HFFc6 (cell line): Measurements from ENCODE around the gene ZDHHC11. TPM values are rescaled to one million over a fixed set of nuclear protein-coding genes. Genes with fewer than 3 reads are reported as not detected.

ENCODE experiments used
- DNase-seq: peaks from one replicate; pipeline ENCODE4 v3.0.0-alpha.2; 2018
- H3K27ac Mint-ChIP-seq: 2 replicates; pipeline ENCODE4 v1.8.0; 2020; ENCODE audit warnings: mild to moderate bottlenecking, mixed read lengths
- H3K27me3 Mint-ChIP-seq: 2 replicates; pipeline ENCODE4 v1.8.0; 2021; ENCODE audit warnings: mild to moderate bottlenecking, moderate library complexity, mixed read lengths; ENCODE audit not compliant: insufficient read depth
- H3K36me3 Mint-ChIP-seq: 2 replicates; pipeline ENCODE4 v1.8.0; 2021; ENCODE audit warnings: low read depth, mixed read lengths
- H3K4me1 Mint-ChIP-seq: 2 replicates; pipeline ENCODE4 v1.8.0; 2020; ENCODE audit warnings: low read depth, mixed read lengths
- H3K4me3 Mint-ChIP-seq: 2 replicates; pipeline ENCODE4 v1.8.0; 2020; ENCODE audit warnings: mild to moderate bottlenecking, moderate library complexity, mixed read lengths
- H3K9me3 Mint-ChIP-seq: 2 replicates; pipeline ENCODE4 v1.8.0; 2020; ENCODE audit warnings: mild to moderate bottlenecking, mixed read lengths
- total RNA-seq, 6 experiments: library from RNA; stranded (reverse); fragmentation: NEBNext Ultra II Directional; extraction: Animal tissue kit (Norgen Biotek cat#: 25700); gene quantifications; 2 replicates in 1 of 6; 3 replicates in 5 of 6; pipeline ENCODE4 v1.2.3, GENCODE V29; 2021
- TF ChIP-seq, protein P1 (sequence below): fragments of 200-600 bp; sonication (generic); IDR thresholded peaks from 2 replicates; pipeline ENCODE4 v1.5.0; 2021; ENCODE audit warnings: antibody characterized with exemption, mild to moderate bottlenecking

Gene ZDHHC11
- total RNA-seq, 6 experiments from 2014 or later = 1.3 to 4.2 (median 1.8) TPM

GRCh38 chr5:864492-865167 is 13.8 kb upstream of the ZDHHC11 start:
- peaks cover 26% of the 10 kb centered on the region for H3K36me3 Mint-ChIP-seq
- H3K27ac Mint-ChIP-seq = no peak overlapping the region
- H3K4me1 Mint-ChIP-seq = peaks cover 8% of the 10 kb centered on the region; the same call in 1 of the 2 replicates
- H3K27me3 Mint-ChIP-seq = no peaks in the 10 kb centered on the region
- no peak for DNase-seq
- TF ChIP-seq, protein P1, sequence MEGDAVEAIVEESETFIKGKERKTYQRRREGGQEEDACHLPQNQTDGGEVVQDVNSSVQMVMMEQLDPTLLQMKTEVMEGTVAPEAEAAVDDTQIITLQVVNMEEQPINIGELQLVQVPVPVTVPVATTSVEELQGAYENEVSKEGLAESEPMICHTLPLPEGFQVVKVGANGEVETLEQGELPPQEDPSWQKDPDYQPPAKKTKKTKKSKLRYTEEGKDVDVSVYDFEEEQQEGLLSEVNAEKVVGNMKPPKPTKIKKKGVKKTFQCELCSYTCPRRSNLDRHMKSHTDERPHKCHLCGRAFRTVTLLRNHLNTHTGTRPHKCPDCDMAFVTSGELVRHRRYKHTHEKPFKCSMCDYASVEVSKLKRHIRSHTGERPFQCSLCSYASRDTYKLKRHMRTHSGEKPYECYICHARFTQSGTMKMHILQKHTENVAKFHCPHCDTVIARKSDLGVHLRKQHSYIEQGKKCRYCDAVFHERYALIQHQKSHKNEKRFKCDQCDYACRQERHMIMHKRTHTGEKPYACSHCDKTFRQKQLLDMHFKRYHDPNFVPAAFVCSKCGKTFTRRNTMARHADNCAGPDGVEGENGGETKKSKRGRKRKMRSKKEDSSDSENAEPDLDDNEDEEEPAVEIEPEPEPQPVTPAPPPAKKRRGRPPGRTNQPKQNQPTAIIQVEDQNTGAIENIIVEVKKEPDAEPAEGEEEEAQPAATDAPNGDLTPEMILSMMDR = no peak
- H3K9me3 Mint-ChIP-seq = no peaks in the 10 kb centered on the region
- H3K4me3 Mint-ChIP-seq = no peak overlapping the region

- Mint-ChIP-seq H3K36me3 (peaks cover 18% of the 10 kb centered on the region), H3K27me3 (no peaks in the 10 kb centered on the region), H3K4me1 (peaks cover 8% of the 10 kb centered on the region; the same call in 1 of the 2 replicates), H3K4me3 (no peak overlapping the region), H3K27ac (no peak overlapping the region; the same call in 1 of the 2 replicates), H3K9me3 (no peaks in the 10 kb centered on the region)
- DNase-seq = no peak
- TF ChIP-seq, protein P1 = no peak
Observed at GRCh38 chr5:863244-863805, 12.5 kb upstream of the ZDHHC11 start.

- no peak overlapping the region for H3K27ac Mint-ChIP-seq
- peak; percentile 46 for DNase-seq
- no peaks in the 10 kb centered on the region for H3K9me3 Mint-ChIP-seq
- H3K4me1 Mint-ChIP-seq = peaks cover 8% of the 10 kb centered on the region; the same call in 1 of the 2 replicates
- H3K4me3 Mint-ChIP-seq = no peak overlapping the region
- H3K27me3 Mint-ChIP-seq = no peaks in the 10 kb centered on the region
- peaks cover 11% of the 10 kb centered on the region for H3K36me3 Mint-ChIP-seq
- TF ChIP-seq, protein P1 = no peak
Observed at GRCh38 chr5:862367-863243, 11.8 kb upstream of the ZDHHC11 start.

DNA sequence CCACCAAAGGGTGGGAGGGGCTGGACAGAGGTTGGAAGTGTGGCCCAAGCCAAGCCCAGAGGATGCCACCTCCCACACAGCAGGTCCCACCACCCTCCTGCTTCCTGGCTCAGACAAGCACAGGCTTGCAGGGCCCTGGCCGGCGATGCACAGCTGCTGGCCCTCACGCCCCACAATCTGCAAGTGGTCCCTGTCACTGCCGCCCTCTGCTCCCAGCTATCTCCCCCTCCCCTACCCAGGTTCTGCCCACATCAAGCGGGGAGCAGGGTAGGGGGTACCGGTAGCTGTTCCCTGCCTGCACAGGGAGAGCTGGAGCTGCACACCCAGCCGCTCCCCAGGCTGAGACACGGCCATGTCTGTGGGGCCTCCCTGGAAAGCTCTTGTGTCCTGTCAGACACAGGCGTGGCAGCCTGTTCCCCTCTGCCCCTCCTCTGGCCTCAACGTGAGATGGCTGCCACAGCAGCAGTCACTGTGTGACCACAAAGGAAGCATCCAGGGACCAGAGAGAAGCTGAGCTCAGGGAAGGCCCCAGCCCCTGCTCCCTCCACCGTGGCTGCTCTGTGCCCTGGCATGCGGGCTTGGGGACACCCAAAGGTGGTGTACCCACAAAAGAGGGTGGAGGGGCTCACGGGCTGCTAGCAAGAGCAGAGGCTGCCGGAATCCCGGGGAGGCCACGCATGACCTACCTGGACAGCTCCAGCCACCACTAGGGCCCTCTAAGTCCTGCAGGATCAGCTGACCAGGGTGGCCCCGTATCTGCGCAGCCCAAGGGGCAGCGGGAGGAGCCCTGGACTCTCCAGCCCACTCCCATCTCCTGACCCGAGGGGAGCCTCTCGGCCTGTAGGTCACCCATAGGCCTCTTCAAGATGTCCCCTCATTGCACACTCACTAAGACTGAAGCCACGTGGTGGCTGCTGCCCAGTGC is 10.9 kb upstream of the ZDHHC11 start:
- Mint-ChIP-seq H3K4me1 (peaks cover 8% of the 10 kb centered on the region; the same call in 1 of the 2 replicates), H3K27ac (no peak overlapping the region), H3K27me3 (no peaks in the 10 kb centered on the region), H3K4me3 (no peak overlapping the region), H3K9me3 (no peaks in the 10 kb centered on the region), H3K36me3 (0 out of 2 replicates have a peak, but pooled peaks cover 4% of the 10 kb centered on the region)
- TF ChIP-seq, protein P1 = no peak
- DNase-seq = no peak
